ENCODE results near the gene RNF31. TPM values are rescaled to one million over a fixed set of nuclear protein-coding genes. Genes with fewer than 3 reads are reported as not detected.

The RNF31 gene
- total RNA-seq, 1 experiment from 2014 or later, result 77.6 TPM

DNA sequence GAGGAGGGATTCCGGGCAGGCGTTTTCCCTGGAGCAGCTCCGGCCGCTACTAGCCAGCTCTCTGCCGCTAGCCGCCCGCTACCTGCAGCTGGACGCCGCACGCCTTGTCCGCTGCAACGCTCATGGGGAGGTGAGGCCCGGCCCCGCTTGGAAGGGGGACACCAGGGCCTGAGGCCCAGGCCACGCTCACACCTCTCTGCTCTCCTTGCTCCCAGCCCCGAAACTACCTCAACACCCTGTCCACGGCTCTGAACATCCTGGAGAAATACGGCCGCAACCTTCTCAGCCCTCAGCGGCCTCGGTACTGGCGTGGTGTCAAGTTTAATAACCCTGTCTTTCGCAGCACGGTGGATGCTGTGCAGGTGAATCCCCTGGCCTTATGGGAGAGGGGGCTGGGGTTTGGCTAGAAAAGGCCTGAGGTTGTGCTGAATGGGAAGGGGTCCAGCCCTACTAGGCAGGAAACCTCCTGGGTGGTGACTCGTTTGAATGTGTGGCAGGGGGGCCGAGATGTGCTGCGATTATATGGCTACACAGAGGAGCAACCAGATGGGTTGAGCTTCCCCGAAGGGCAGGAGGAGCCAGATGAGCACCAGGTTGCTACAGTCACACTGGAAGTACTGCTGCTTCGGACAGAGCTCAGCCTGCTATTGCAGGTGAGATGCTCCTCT is 597 bp downstream of the RNF31 start:
- Mint-ChIP-seq H3K27ac (ENCODE audit: unreplicated experiment) (peak overlapping the region; percentile 65), H3K4me3 (ENCODE audit: unreplicated experiment) (peak overlapping the region; percentile 92), H3K27me3 (ENCODE audit: insufficient read depth, unreplicated experiment) (no peaks in the 10 kb centered on the region), H3K4me1 (ENCODE audit: low read depth, unreplicated experiment) (peaks cover 14% of the 10 kb centered on the region), H3K36me3 (ENCODE audit: insufficient read depth, unreplicated experiment) (peaks cover 60% of the 10 kb centered on the region), H3K9me3 (ENCODE audit: unreplicated experiment) (no peaks in the 10 kb centered on the region)
- Histone ChIP-seq H3K4me3 (ENCODE audit: low read depth, low read length) (peak overlapping the region; percentile 95), H3K4me1 (peaks cover 6% of the 10 kb centered on the region), H3K27me3 (replicated peaks; ENCODE audit: control insufficient read depth, insufficient read depth, low read length) (no peaks in the 10 kb centered on the region), H3K36me3 (ENCODE audit: control insufficient read depth, insufficient read depth, low read length) (peaks cover 5% of the 10 kb centered on the region; the same call in 1 of the 2 replicates), H3K9me3 (no peaks in the 10 kb centered on the region)
- no peak for DNase-seq
- intact Hi-C loops (cut with micrococcal nuclease; ENCODE audit: unreplicated experiment), result loop anchor here (1.0 kb wide), 2 partner anchors 12 to 13 kb away; partner anchors contain the start of genes IRF9 and PSME1
- CTCF ChIA-PET, result interaction anchor here (1.6 to 4.1 kb wide), 2 partner anchors 13 to 54 kb away, joined by 6 to 47 read pairs; partner anchors contain the start of genes IRF9 and PCK2
- TF ChIP-seq, protein P1, sequence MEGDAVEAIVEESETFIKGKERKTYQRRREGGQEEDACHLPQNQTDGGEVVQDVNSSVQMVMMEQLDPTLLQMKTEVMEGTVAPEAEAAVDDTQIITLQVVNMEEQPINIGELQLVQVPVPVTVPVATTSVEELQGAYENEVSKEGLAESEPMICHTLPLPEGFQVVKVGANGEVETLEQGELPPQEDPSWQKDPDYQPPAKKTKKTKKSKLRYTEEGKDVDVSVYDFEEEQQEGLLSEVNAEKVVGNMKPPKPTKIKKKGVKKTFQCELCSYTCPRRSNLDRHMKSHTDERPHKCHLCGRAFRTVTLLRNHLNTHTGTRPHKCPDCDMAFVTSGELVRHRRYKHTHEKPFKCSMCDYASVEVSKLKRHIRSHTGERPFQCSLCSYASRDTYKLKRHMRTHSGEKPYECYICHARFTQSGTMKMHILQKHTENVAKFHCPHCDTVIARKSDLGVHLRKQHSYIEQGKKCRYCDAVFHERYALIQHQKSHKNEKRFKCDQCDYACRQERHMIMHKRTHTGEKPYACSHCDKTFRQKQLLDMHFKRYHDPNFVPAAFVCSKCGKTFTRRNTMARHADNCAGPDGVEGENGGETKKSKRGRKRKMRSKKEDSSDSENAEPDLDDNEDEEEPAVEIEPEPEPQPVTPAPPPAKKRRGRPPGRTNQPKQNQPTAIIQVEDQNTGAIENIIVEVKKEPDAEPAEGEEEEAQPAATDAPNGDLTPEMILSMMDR (IDR thresholded peaks at IDR 0.05; ENCODE audit: insufficient read depth in 1 of 2, low read depth in 1 of 2, low read length in 1 of 2, severe bottlenecking in 1 of 2, unreplicated experiment in 1 of 2), result no peak
- TSS peak; percentile 53 for BruUV-seq (replicated peaks)
- POLR2A ChIA-PET, result interaction anchor here (0.7 to 2.8 kb wide), 4 partner anchors 11 to 33 kb away, joined by 4 to 46 read pairs (median 18); partner anchors contain the start of genes DCAF11, IRF9, NRL and PSME1

DNA sequence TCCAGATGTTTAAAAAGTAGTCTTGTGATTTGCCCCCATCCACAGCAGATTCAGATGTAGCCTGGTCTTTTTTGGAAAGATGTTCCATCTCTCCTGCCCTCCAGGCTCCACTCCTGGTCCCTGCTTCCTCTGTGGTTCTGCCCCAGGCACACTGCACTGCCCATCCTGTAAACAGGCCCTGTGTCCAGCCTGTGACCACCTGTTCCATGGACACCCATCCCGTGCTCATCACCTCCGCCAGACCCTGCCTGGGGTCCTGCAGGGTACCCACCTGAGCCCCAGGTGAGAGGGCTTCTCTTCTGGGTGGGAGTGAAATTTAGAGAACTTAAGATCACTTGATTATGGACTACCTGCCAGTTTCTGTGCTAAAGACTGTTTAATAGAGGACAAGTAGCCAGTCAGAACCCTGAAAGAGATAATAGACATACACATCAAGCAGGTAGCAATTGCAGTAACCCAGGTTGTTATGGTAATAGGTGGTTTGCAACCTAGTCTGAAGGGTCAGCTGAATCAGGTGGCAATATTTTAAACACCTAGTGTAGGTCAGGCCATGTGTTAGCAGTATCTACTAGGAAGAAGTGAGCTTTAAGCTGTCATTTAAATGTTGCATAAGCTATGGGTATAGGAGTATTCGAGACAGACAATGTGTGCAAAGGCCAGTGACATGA is 2.1 kb downstream of the RNF31 start:
- intact Hi-C loops (cut with micrococcal nuclease; ENCODE audit: unreplicated experiment), result no loop called here
- Histone ChIP-seq H3K4me1 (peaks cover 6% of the 10 kb centered on the region), H3K36me3 (ENCODE audit: control insufficient read depth, insufficient read depth, low read length) (peaks cover 5% of the 10 kb centered on the region; the same call in 1 of the 2 replicates), H3K9me3 (no peaks in the 10 kb centered on the region), H3K27me3 (replicated peaks; ENCODE audit: control insufficient read depth, insufficient read depth, low read length) (no peaks in the 10 kb centered on the region), H3K4me3 (ENCODE audit: low read depth, low read length) (no peak overlapping the region)
- no peaks in the 10 kb centered on the region for H3K9me3 Mint-ChIP-seq (ENCODE audit: unreplicated experiment)
- TF ChIP-seq, protein P1 (IDR thresholded peaks at IDR 0.05; ENCODE audit: insufficient read depth in 1 of 2, low read depth in 1 of 2, low read length in 1 of 2, severe bottlenecking in 1 of 2, unreplicated experiment in 1 of 2), result no peak
- ChIA-PET CTCF (interaction anchor here (1.3 to 4.1 kb wide), 2 partner anchors 12 kb away, joined by 5 to 47 read pairs; partner anchors contain the start of gene IRF9), POLR2A (interaction anchor here (0.5 to 1.2 kb wide), 2 partner anchors 36 to 714 kb away, joined by 4 to 6 read pairs; no protein-coding TSS in a partner anchor)
- no peaks in the 10 kb centered on the region for H3K27me3 Mint-ChIP-seq (ENCODE audit: insufficient read depth, unreplicated experiment)
- peaks cover 8% of the 10 kb centered on the region for H3K4me1 Mint-ChIP-seq (ENCODE audit: low read depth, unreplicated experiment)
- DNase-seq, result no peak
- H3K36me3 Mint-ChIP-seq (ENCODE audit: insufficient read depth, unreplicated experiment), result peaks cover 62% of the 10 kb centered on the region
- no peak overlapping the region for H3K27ac Mint-ChIP-seq (ENCODE audit: unreplicated experiment)
- H3K4me3 Mint-ChIP-seq (ENCODE audit: unreplicated experiment), result no peak overlapping the region
- no TSS peak for BruUV-seq (replicated peaks)

DNA sequence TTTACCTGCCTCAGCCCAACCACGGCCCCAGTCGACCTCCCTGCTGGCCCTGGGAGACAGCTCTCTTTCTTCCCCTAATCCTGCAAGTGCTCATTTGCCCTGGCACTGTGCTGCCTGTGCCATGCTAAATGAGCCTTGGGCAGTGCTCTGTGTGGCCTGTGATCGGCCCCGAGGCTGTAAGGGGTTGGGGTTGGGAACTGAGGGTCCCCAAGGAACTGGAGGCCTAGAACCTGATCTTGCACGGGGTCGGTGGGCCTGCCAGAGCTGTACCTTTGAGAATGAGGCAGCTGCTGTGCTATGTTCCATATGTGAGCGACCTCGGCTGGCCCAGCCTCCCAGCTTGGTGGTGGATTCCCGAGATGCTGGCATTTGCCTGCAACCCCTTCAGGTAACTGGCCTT is 2.8 kb downstream of the RNF31 start:
- Mint-ChIP-seq H3K27me3 (ENCODE audit: insufficient read depth, unreplicated experiment) (no peaks in the 10 kb centered on the region), H3K4me3 (ENCODE audit: unreplicated experiment) (no peak overlapping the region), H3K4me1 (ENCODE audit: low read depth, unreplicated experiment) (peaks cover 8% of the 10 kb centered on the region), H3K27ac (ENCODE audit: unreplicated experiment) (no peak overlapping the region), H3K9me3 (ENCODE audit: unreplicated experiment) (no peaks in the 10 kb centered on the region), H3K36me3 (ENCODE audit: insufficient read depth, unreplicated experiment) (peaks cover 62% of the 10 kb centered on the region)
- Histone ChIP-seq H3K36me3 (ENCODE audit: control insufficient read depth, insufficient read depth, low read length) (peaks cover 4% of the 10 kb centered on the region; the same call in 1 of the 2 replicates), H3K9me3 (no peaks in the 10 kb centered on the region), H3K4me1 (peaks cover 6% of the 10 kb centered on the region), H3K27me3 (replicated peaks; ENCODE audit: control insufficient read depth, insufficient read depth, low read length) (no peaks in the 10 kb centered on the region), H3K4me3 (ENCODE audit: low read depth, low read length) (no peak overlapping the region)
- no peak for DNase-seq
- no TSS peak for BruUV-seq (replicated peaks)
- ChIA-PET CTCF (interaction anchor here (1.3 kb wide), 1 partner anchor 11 kb away, joined by 5 read pairs; the partner anchor contains the start of gene IRF9), POLR2A (interaction anchor here (0.5 to 1.2 kb wide), 2 partner anchors 36 to 714 kb away, joined by 4 to 6 read pairs; no protein-coding TSS in a partner anchor)
- TF ChIP-seq, protein P1 (IDR thresholded peaks at IDR 0.05; ENCODE audit: insufficient read depth in 1 of 2, low read depth in 1 of 2, low read length in 1 of 2, severe bottlenecking in 1 of 2, unreplicated experiment in 1 of 2), result no peak
- intact Hi-C loops (cut with micrococcal nuclease; ENCODE audit: unreplicated experiment), result no loop called here

Measured in Caco-2 (cell line).